Urothelium cell line (cell line): Measurements from ENCODE around the gene TMUB2.

Source experiments
- DNase-seq: peaks from one replicate; pipeline ENCODE4 v3.0.0; 2011; ENCODE audit warnings: low spot score, mixed read lengths
- FAIRE-seq: peaks from 2 replicates; lab custom pipeline; 2011; peaks lifted over from hg19 to GRCh38; lab: Jason Lieb, UNC

TMUB2 gene

GRCh38 chr17:44200478-44201155 lies 13.8 kb downstream of the TMUB2 start:
- FAIRE-seq (no peak), DNase-seq (no peak)

DNA sequence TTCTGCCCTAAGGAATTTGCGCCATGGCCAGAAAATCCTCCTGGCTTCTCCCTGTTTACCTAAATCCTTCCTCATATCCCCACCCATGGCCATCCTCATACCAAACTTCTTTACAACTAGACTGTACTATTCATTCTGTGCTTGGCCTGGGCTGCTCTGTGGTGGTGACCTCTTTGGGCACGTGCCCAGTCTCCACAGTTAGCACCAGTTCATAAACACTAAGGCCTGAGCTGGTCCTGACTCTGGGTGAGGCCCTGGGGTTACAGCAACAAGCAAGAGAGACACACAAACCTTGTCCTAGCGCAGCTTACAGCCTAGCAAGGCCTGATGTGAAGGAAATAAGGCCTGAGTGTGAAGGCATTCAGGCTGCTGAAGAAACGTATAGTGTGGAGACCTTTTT lies 16.0 kb downstream of the TMUB2 start:
- DNase-seq (no peak), FAIRE-seq (no peak)

DNA sequence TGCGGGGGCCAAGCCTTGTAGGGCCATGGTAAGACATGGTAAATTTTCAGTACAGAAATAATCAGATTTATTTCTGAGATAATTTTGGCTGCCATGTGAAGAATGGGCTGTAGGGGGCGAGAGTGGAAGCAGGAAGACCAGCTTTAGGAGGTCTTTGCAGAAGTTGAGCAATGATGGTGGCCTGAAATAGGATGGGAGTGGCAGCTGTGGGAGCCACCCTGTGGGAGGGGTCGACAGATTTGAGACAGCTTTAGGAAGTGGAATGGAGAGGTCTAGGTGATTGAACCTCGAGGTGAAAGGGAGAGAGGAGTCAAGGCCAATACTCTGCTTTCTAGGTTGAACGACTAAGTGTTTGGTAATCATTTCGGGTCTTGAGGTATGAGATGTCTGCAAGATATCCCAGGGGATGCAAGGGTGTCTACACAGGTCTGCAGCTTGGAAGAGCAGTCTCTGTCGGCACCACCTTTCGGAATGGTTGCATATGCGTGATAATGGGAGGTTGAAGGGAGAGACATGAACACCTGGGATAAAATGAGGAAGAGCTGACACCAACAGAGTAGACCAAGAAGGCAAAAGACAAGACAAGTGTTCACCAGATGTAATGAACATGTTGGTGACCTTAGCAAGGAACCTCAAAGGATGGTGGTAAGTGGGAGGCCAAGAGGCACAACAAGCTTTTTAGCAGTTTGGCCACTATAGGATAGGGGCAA lies 17.1 kb downstream of the TMUB2 start:
- FAIRE-seq = no peak

GRCh38 chr17:44204441-44204882 lies 17.7 kb downstream of the TMUB2 start:
- FAIRE-seq (no peak), DNase-seq (peak; percentile 23)

More for the DNA sequence above, 17.1 kb downstream of the TMUB2 start:
- peak; percentile 36 for DNase-seq

GRCh38 chr17:44205962-44206824 lies 19.4 kb downstream of the TMUB2 start:
- no peak for DNase-seq
- FAIRE-seq = no peak

DNA sequence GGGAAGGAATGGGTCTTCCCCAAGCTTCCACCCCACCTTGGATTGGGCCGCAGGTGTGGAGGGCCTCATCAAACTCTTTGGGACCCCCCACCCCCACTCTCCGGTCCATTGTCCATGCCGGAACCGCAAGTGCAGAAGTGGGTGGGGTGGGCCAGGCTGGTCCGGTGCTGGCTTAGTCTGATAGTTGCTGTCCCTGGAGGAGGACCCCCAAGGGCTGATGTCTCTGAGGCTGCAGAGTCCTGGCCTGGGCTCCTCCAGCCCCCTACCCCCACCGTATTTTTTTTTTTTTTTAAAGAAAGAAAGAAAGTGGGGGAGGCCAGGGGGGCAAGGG lies 20.0 kb downstream of the TMUB2 start:
- FAIRE-seq (no peak), DNase-seq (no peak)

- DNase-seq (no peak), FAIRE-seq (no peak)
Observed at GRCh38 chr17:44207319-44207718, 20.5 kb downstream of the TMUB2 start.

GRCh38 chr17:44207743-44208142 lies 21.0 kb downstream of the TMUB2 start:
- FAIRE-seq (peak; percentile 17), DNase-seq (no peak)

DNA sequence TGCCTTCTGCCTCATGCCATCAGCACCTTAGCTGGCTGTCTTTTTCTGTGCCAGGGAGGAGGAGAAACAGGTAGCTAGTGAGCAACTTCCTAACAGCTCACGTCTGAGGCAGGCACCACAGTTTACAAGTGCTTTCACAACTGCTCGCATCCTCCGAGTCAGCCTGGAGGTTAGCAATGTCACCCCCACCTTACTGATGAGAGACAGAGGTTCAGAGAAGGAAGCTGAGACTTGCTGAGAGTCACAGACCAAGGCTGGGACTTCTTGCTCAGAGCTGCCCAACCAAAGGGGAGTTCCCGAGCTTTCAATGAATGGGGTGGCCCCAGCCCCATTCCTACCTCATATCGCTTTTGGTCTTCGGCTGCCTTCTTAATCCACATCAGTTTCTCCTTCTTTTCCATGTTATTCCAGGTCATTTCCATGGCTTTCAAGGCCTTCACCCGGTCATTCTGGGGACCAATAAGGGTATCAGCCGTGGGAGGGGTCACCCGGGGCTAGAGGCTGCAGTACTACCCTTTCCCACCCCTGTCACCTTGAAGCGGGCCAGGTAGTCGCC lies 23.1 kb downstream of the TMUB2 start:
- DNase-seq (no peak), FAIRE-seq (no peak)

DNA sequence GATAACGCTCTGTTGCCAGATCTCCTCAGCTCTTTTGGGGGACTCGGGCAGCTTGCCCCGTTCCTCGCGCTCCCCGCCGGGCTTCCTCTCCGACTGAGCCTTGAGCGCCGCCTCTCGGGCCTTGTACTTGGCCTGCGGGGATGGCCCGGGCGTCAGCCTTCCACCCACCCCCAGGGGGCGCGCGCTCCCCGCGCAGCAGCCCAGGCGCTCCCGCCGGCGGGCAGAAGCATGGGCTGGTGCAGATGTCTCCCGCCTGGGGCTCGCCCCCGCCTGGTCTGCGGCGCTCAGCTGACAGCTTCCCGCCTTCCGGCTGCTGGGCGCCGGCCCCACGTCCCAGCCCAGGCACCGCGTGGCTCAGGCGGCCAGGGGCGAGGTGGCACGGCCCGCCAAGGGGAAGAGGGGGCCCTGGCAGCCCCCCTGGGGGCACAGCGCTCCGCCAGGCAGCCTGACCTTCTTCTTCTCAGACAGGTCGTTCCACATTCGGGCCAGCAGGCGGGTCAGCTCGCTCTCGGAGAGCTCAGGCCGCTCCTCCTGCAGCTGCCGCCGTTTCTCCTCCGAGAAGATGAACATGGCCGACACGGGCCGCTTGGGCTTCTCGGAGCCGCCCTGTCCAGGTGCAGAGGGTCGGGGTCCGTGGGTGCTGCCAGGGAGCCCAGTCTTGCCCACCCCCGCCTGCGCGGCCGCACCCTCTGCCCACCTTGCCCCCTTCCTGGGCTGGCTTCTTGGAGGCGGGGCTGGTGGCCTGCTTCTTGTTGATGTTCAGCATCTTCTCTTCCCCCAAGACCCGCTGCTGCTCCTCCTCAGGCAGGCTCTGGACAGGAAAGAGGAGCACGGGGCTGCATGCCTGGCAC lies 23.8 kb downstream of the TMUB2 start:
- FAIRE-seq = no peak

GRCh38 chr17:44211281-44212265 lies 24.8 kb downstream of the TMUB2 start:
- DNase-seq (no peak), FAIRE-seq (no peak)

More for the DNA sequence above, 23.8 kb downstream of the TMUB2 start:
- no peak for DNase-seq

- DNase-seq (no peak), FAIRE-seq (no peak)
Observed at GRCh38 chr17:44212507-44213402, 26.0 kb downstream of the TMUB2 start.

GRCh38 chr17:44213403-44214229 lies 26.8 kb downstream of the TMUB2 start:
- DNase-seq = no peak

DNA sequence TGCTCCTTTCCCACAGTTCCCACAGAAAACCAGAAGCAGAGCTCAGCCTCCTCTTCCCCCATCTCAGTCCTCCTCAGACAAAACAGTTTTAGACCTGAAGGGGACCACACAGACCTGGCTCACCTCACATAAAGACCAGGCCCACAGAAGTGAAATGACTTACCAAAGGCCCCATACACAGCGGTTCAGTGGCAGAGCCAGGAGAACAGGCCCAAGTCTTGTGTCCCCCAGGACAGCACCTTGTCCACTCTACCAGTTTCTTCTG lies 27.4 kb downstream of the TMUB2 start:
- FAIRE-seq (no peak), DNase-seq (no peak)

More at GRCh38 chr17:44213403-44214229, 26.8 kb downstream of the TMUB2 start:
- no peak for FAIRE-seq

DNA sequence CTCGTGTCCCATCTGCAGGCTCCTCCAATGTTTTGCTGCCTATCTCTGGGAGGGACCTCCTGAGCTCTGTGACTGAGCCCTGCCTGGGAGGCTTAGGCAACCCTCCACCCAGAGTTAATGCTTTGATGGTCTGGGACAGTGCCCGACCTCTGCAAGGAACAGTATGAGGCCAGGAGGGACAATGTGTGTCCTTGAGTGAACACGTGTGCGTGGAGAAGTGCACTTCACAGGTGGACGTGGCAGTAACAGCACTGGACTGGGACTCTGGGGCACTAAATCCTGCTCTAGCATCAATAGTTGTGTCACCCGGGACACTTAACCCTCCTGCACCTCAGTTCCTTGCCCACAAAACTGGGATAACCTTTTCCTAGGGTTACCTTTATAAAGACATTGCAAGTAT lies 28.1 kb downstream of the TMUB2 start:
- FAIRE-seq (no peak), DNase-seq (no peak)

DNA sequence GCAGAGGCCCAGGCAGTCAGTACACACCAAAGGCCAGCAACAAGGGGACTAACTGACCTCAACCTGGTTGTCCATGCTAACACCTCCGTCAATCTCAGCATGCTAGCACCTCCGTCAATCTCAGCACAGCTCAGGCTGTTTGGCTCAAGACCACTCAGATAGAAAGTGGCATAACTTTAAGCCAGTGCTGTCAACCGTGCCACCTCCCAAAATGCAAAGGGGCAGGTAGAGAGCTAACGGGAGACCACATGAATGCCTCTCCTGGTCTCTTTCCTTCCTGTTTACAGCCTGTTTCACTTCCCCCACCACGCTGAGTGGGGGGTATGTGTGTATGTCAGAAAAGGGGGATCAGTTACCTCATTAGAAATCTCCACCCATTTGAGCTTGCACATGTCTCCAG lies 29.4 kb downstream of the TMUB2 start:
- FAIRE-seq (no peak), DNase-seq (no peak)

- no peak for DNase-seq
- FAIRE-seq = no peak
Observed at GRCh38 chr17:44216694-44217093, 29.9 kb downstream of the TMUB2 start.
